Fibroblast of lung (primary cell): ENCODE measurements around the gene NR6A1. TPM values are rescaled to one million over a fixed set of nuclear protein-coding genes. Genes with fewer than 3 reads are reported as not detected.

Experiments used
- DNase-seq, 2 donors: peaks; one replicate each; pipeline versions ENCODE4 v3.0.0 to v3.0.0-alpha.2; 2010; ENCODE audit warnings: low read depth in 2 of 2
- H2AFZ ChIP-seq: 2 replicates; pipeline ENCODE4 v1.5.1; 2012; ENCODE audit warnings: low read length, control low read depth, inconsistent platforms
- H3K27ac ChIP-seq: 2 replicates; pipeline ENCODE4 v1.5.1; 2011; ENCODE audit warnings: low read length, control low read depth; ENCODE audit not compliant: insufficient read depth
- H3K27me3 ChIP-seq: 2 replicates; pipeline ENCODE4 v1.5.1; 2011; ENCODE audit warnings: mild to moderate bottlenecking, low read length; ENCODE audit not compliant: control insufficient read depth, insufficient read depth
- H3K36me3 ChIP-seq: 2 replicates; pipeline ENCODE4 v1.5.1; 2011; ENCODE audit warnings: low read length; ENCODE audit not compliant: control insufficient read depth, insufficient read depth
- H3K4me1 ChIP-seq: 2 replicates; pipeline ENCODE4 v1.5.1; 2011; ENCODE audit warnings: low read length; ENCODE audit not compliant: control insufficient read depth, insufficient read depth; ENCODE audit errors: extremely low read depth
- H3K4me2 ChIP-seq: 2 replicates; pipeline ENCODE4 v1.5.1; 2011; ENCODE audit warnings: low read length, control low read depth; ENCODE audit not compliant: insufficient read depth; ENCODE audit errors: extremely low read depth
- H3K4me3 ChIP-seq, 4 experiments: fragments of 200-600 bp in 1 of 4; sonication (generic) in 1 of 4; replicated peaks in 1 of 4; 2 replicates each; pipeline ENCODE4 v1.5.1; 2011 to 2016; ENCODE audit warnings: low read length in 4 of 4, low read depth in 3 of 4, mild to moderate bottlenecking in 3 of 4, control low read depth in 2 of 4, inconsistent platforms in 1 of 4, mixed read lengths in 1 of 4; ENCODE audit not compliant: insufficient read depth in 1 of 4; ENCODE audit errors: control extremely low read depth in 1 of 4
- H3K79me2 ChIP-seq: 2 replicates; pipeline ENCODE4 v1.5.1; 2012; ENCODE audit warnings: mild to moderate bottlenecking, low read length, inconsistent platforms; ENCODE audit not compliant: control insufficient read depth, insufficient read depth
- H3K9ac ChIP-seq: 2 replicates; pipeline ENCODE4 v1.5.1; 2011; ENCODE audit warnings: mild to moderate bottlenecking, low read length, control low read depth; ENCODE audit not compliant: insufficient read depth
- H3K9me3 ChIP-seq: 2 replicates; pipeline ENCODE4 v1.5.1; 2012; ENCODE audit warnings: low read depth, low read length; ENCODE audit not compliant: control insufficient read depth, insufficient read depth
- H4K20me1 ChIP-seq: 2 replicates; pipeline ENCODE4 v1.5.1; 2011; ENCODE audit warnings: low read length; ENCODE audit not compliant: control insufficient read depth, insufficient read depth; ENCODE audit errors: extremely low read depth
- EZH2 ChIP-seq: IDR thresholded peaks from 2 replicates; pipeline ENCODE4 v1.5.1; 2012; ENCODE audit warnings: low read length, control low read depth, mild to moderate bottlenecking; ENCODE audit errors: missing control alignments
- polyA plus RNA-seq, 2 donors: library from polyadenylated mRNA; depleted of rRNA in 1 of 2; stranded (reverse) in 1 of 2; unstranded in 1 of 2; fragments of >200 nt; gene quantifications; 2 replicates each; pipeline ENCODE4 v1.2.1, GENCODE V29; 2011 to 2012; ENCODE audit warnings: missing spikeins in 1 of 2
- total RNA-seq: library from RNA; depleted of rRNA; stranded (reverse); fragments of >200 nt; gene quantifications from 2 replicates; pipeline ENCODE4 v1.2.1, GENCODE V29; 2014
- TF ChIP-seq, protein P1 (sequence below), 2 donors: IDR thresholded peaks in 1 of 2; conservative IDR thresholded peaks in 1 of 2; 1 replicate in 1 of 2; 2 replicates in 1 of 2; pipeline ENCODE4 v1.5.1; 2011 to 2012; ENCODE audit warnings: low read length in 2 of 2, control low read depth in 1 of 2, inconsistent platforms in 1 of 2, low read depth in 1 of 2, mild to moderate bottlenecking in 1 of 2

The NR6A1 gene
- total and polyA plus RNA-seq, 2 donors (not counting 1 experiment from before 2014, with no cell fraction given) = 0.07 to 0.50 TPM

DNA sequence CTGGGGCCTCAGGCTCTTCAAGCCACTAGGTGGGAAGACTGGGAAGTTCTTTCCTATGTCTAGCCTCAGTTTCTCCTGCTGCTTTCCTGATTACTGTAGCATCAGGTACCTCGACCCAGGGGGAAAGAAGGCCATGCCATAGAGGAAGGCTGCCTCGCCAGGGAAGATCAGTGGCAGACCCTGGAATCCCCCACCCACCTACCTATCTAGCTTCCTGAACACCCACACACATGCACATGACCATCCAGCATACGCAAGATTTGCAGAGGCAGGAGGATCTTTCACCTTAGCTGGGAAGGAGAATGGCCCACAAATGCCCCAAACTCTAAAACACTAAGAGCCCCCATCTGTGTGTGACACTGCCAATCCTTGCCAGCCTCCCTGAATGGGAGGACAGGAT, 271.9 kb downstream of the NR6A1 start:
- H3K27me3 ChIP-seq = peaks cover 33% of the 10 kb centered on the region
- no peaks in the 10 kb centered on the region for H4K20me1 ChIP-seq
- no peak overlapping the region for H2AFZ ChIP-seq
- H3K36me3 ChIP-seq = no peaks in the 10 kb centered on the region
- TF ChIP-seq, protein P1, sequence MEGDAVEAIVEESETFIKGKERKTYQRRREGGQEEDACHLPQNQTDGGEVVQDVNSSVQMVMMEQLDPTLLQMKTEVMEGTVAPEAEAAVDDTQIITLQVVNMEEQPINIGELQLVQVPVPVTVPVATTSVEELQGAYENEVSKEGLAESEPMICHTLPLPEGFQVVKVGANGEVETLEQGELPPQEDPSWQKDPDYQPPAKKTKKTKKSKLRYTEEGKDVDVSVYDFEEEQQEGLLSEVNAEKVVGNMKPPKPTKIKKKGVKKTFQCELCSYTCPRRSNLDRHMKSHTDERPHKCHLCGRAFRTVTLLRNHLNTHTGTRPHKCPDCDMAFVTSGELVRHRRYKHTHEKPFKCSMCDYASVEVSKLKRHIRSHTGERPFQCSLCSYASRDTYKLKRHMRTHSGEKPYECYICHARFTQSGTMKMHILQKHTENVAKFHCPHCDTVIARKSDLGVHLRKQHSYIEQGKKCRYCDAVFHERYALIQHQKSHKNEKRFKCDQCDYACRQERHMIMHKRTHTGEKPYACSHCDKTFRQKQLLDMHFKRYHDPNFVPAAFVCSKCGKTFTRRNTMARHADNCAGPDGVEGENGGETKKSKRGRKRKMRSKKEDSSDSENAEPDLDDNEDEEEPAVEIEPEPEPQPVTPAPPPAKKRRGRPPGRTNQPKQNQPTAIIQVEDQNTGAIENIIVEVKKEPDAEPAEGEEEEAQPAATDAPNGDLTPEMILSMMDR (conservative IDR thresholded peaks at IDR 0.05 in 1 of 2, IDR thresholded peaks at IDR 0.05 in 1 of 2; ENCODE audit: low read depth in 1 of 2, low read length in 2 of 2) = no peak
- no peak for TF ChIP-seq EZH2
- H3K4me1 ChIP-seq = no peaks in the 10 kb centered on the region
- no peak for DNase-seq
- H3K9ac ChIP-seq = no peak overlapping the region
- no peak overlapping the region for H3K27ac ChIP-seq
- no peak overlapping the region for H3K4me3 ChIP-seq
- no peak overlapping the region for H3K4me2 ChIP-seq
- H3K79me2 ChIP-seq = no peaks in the 10 kb centered on the region
- H3K9me3 ChIP-seq = no peaks in the 10 kb centered on the region

DNA sequence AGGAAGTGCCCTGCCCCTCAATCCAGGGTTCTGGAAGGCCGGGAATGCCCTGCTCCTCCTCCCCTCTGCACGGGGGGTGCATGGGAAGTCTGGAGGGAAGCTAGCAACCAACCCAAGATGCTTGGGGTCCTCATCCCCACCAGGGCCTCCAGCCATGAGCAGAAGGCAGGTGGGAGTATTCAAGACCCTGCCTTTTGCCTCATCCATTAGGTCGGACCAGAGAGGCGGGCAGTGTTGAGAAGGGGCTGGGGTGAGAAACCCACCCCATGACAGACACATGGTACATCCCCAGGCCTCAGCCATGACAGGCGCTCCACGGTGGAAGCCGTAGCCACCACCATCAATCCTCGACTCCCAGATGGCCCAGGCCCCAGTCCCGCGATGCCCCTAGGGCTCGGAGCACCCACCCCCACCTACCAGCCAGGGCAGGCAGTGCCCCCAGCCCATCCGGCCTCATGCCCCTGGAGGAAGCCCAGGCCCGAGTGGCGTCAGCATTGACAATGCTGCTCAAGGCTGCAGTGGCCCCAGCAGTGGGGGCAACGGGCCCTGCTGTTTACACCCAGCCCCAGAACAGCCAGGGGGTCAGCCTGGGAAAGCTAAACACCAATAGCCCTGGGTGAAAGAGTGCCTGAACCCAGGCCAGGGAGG, 272.5 kb downstream of the NR6A1 start:
- H4K20me1 ChIP-seq = no peaks in the 10 kb centered on the region
- no peak for DNase-seq
- no peaks in the 10 kb centered on the region for H3K36me3 ChIP-seq
- no peaks in the 10 kb centered on the region for H3K9me3 ChIP-seq
- H3K4me2 ChIP-seq = no peak overlapping the region
- no peak overlapping the region for H3K9ac ChIP-seq
- H3K4me3 ChIP-seq = no peak overlapping the region
- TF ChIP-seq EZH2 = no peak
- TF ChIP-seq, protein P1 (conservative IDR thresholded peaks at IDR 0.05 in 1 of 2, IDR thresholded peaks at IDR 0.05 in 1 of 2; ENCODE audit: low read depth in 1 of 2, low read length in 2 of 2) = no peak
- peaks cover 31% of the 10 kb centered on the region for H3K27me3 ChIP-seq
- H3K79me2 ChIP-seq = no peaks in the 10 kb centered on the region
- no peaks in the 10 kb centered on the region for H3K4me1 ChIP-seq
- no peak overlapping the region for H2AFZ ChIP-seq
- H3K27ac ChIP-seq = no peak overlapping the region

DNA sequence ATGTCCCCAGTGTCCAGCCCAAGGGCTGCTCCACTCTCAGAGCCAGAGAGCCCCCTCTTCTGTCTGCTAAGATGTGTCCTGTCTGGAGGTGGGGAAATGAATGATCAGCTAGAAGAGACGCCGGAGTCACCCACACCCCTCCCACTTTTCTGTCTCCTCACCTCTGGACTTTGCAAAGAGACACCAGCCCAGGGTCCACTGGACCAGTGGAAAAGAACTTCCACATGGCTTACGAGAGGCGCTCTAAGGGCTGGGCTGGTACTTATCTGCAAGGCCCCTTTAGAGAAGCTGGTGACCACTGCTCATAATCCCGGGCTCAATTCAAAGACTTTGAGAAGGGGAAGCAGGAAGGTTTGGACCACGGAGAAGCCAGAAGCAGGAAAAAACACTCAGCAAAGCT, 273.1 kb downstream of the NR6A1 start:
- H3K4me3 ChIP-seq = no peak overlapping the region
- no peak for TF ChIP-seq EZH2
- TF ChIP-seq, protein P1 (conservative IDR thresholded peaks at IDR 0.05 in 1 of 2, IDR thresholded peaks at IDR 0.05 in 1 of 2; ENCODE audit: low read depth in 1 of 2, low read length in 2 of 2) = no peak

More for the DNA sequence above, 273.1 kb downstream of the NR6A1 start:
- no peaks in the 10 kb centered on the region for H3K79me2 ChIP-seq
- no peaks in the 10 kb centered on the region for H3K9me3 ChIP-seq
- no peak overlapping the region for H3K4me2 ChIP-seq
- H3K36me3 ChIP-seq = no peaks in the 10 kb centered on the region
- H3K4me1 ChIP-seq = no peaks in the 10 kb centered on the region
- no peaks in the 10 kb centered on the region for H4K20me1 ChIP-seq
- H3K27ac ChIP-seq = no peak overlapping the region
- peaks cover 25% of the 10 kb centered on the region for H3K27me3 ChIP-seq
- no peak overlapping the region for H2AFZ ChIP-seq
- no peak for DNase-seq
- no peak overlapping the region for H3K9ac ChIP-seq
